Chondrocyte (in vitro differentiated cells): ENCODE measurements around the gene ANXA6. TPM values are rescaled to one million over a fixed set of nuclear protein-coding genes. Genes with fewer than 3 reads are reported as not detected.
"Not testable (repeated sequence)": the region's sequence is repeated elsewhere in the genome, so short reads cannot be mapped to it uniquely, and the experiment has no call there.

ENCODE experiments used
- DNase-seq: peaks from one replicate; pipeline ENCODE4 v3.0.0; 2021; ENCODE audit warnings: mixed read lengths, low spot score
- H3K27ac Mint-ChIP-seq: one replicate; pipeline ENCODE4 v1.8.0; 2021; ENCODE audit warnings: mild to moderate bottlenecking, moderate library complexity, mixed read lengths; ENCODE audit not compliant: unreplicated experiment
- H3K27me3 Mint-ChIP-seq: 2 replicates; pipeline ENCODE4 v1.8.0; 2021; ENCODE audit warnings: low read depth, mixed read lengths
- H3K36me3 Mint-ChIP-seq: 2 replicates; pipeline ENCODE4 v1.8.0; 2021; ENCODE audit warnings: low read depth, mixed read lengths
- H3K4me1 Mint-ChIP-seq: 2 replicates; pipeline ENCODE4 v1.8.0; 2021; ENCODE audit warnings: low read depth, mild to moderate bottlenecking, mixed read lengths
- H3K4me3 Mint-ChIP-seq: one replicate; pipeline ENCODE4 v1.8.0; 2021; ENCODE audit warnings: mild to moderate bottlenecking, moderate library complexity, mixed read lengths; ENCODE audit not compliant: unreplicated experiment
- H3K9me3 Mint-ChIP-seq: 2 replicates; pipeline ENCODE4 v1.8.0; 2021; ENCODE audit warnings: low read depth, mixed read lengths
- total RNA-seq: library from RNA; stranded (reverse); gene quantifications from 3 replicates; pipeline ENCODE4 v1.2.1, GENCODE V29; 2021
- TF ChIP-seq, protein P1 (sequence below): fragments of 200-600 bp; sonication (generic); IDR thresholded peaks from 2 replicates; pipeline ENCODE4 v1.5.0; 2021; ENCODE audit warnings: antibody characterized with exemption, mild to moderate bottlenecking, moderate library complexity

Gene ANXA6
- total RNA-seq, 1 donor from 2014 or later, result 450 TPM

- Mint-ChIP-seq H3K9me3 (no peaks in the 10 kb centered on the region), H3K27me3 (peaks cover 19% of the 10 kb centered on the region), H3K27ac (no peak overlapping the region), H3K4me1 (no peaks in the 10 kb centered on the region), H3K36me3 (no peaks in the 10 kb centered on the region), H3K4me3 (no peak overlapping the region)
- TF ChIP-seq, protein P1, sequence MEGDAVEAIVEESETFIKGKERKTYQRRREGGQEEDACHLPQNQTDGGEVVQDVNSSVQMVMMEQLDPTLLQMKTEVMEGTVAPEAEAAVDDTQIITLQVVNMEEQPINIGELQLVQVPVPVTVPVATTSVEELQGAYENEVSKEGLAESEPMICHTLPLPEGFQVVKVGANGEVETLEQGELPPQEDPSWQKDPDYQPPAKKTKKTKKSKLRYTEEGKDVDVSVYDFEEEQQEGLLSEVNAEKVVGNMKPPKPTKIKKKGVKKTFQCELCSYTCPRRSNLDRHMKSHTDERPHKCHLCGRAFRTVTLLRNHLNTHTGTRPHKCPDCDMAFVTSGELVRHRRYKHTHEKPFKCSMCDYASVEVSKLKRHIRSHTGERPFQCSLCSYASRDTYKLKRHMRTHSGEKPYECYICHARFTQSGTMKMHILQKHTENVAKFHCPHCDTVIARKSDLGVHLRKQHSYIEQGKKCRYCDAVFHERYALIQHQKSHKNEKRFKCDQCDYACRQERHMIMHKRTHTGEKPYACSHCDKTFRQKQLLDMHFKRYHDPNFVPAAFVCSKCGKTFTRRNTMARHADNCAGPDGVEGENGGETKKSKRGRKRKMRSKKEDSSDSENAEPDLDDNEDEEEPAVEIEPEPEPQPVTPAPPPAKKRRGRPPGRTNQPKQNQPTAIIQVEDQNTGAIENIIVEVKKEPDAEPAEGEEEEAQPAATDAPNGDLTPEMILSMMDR, result no peak
- no peak for DNase-seq
Measured at GRCh38 chr5:151200913-151201595, 43.5 kb upstream of the ANXA6 start.

- H3K27me3 Mint-ChIP-seq, result peaks cover 13% of the 10 kb centered on the region
- no peak for DNase-seq
- TF ChIP-seq, protein P1, result no peak
- H3K4me1 Mint-ChIP-seq, result peaks cover 8% of the 10 kb centered on the region
- H3K27ac Mint-ChIP-seq, result no peak overlapping the region
- H3K4me3 Mint-ChIP-seq, result no peak overlapping the region
- H3K9me3 Mint-ChIP-seq, result no peaks in the 10 kb centered on the region
- H3K36me3 Mint-ChIP-seq, result no peaks in the 10 kb centered on the region
Measured at GRCh38 chr5:151199581-151200185, 42.1 kb upstream of the ANXA6 start.

GRCh38 chr5:151198861-151199260 lies 41.3 kb upstream of the ANXA6 start:
- H3K4me3 Mint-ChIP-seq, result no peak overlapping the region
- H3K27me3 Mint-ChIP-seq, result peaks cover 13% of the 10 kb centered on the region
- no peak overlapping the region for H3K27ac Mint-ChIP-seq
- no peaks in the 10 kb centered on the region for H3K9me3 Mint-ChIP-seq
- TF ChIP-seq, protein P1, result no peak
- DNase-seq, result no peak
- H3K36me3 Mint-ChIP-seq, result no peaks in the 10 kb centered on the region
- peaks cover 8% of the 10 kb centered on the region for H3K4me1 Mint-ChIP-seq

- not testable (repeated sequence) for H3K4me1 Mint-ChIP-seq, H3K4me3 Mint-ChIP-seq, H3K27ac Mint-ChIP-seq, H3K9me3 Mint-ChIP-seq, DNase-seq, H3K36me3 Mint-ChIP-seq
- H3K27me3 Mint-ChIP-seq, result peaks cover 13% of the 10 kb centered on the region
Measured at GRCh38 chr5:151197291-151197600, 39.7 kb upstream of the ANXA6 start.

DNA sequence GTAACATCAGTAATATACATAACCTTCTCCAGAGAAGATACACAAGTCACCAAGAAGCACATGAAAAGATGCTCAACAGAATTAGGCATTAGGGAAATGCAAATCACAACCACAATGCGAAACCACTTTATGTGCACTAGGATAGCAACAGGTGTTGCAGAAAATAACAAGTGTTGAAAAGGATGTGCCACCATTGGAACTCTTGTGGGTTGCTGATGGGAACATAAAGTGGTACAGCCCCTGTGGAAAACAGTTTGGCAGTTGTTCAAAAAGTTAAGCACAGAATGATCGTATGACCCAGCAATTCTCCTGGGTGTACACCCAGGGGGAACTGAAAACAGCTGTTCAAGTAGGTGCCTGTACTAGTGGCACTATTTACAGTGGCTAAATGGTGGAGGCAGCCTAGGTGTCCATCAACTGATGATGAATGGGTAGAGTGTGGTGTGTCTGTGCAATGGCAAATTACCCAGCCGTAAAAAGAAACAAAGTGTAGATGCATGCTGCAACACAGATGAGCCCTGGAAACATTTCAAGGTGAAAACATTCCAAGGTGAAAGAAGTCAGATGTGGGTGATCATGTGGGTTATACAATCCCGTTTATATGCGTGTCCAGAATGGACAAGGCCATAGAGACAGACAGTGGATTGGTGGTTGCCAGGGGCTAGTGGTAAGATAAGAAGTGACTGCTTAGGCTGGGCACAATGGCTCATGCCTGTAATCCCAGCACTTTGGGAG lies 39.1 kb upstream of the ANXA6 start:
- Mint-ChIP-seq H3K27me3 (peaks cover 13% of the 10 kb centered on the region), H3K4me3 (no peak overlapping the region), H3K36me3 (no peaks in the 10 kb centered on the region), H3K9me3 (peaks cover 6% of the 10 kb centered on the region), H3K4me1 (peaks cover 8% of the 10 kb centered on the region), H3K27ac (no peak overlapping the region)
- TF ChIP-seq, protein P1, result no peak
- DNase-seq, result no peak
